GM21786 (cell line): Measurements from ENCODE around the gene HID1.
A peak's percentile ranks its signal among the peaks of the same experiment; 100 is the strongest.
"Not testable (repeated sequence)": the region's sequence is repeated elsewhere in the genome, so short reads cannot be mapped to it uniquely, and the experiment has no call there.

Source experiments
- ATAC-seq: cut with Tn5 transposase; IDR thresholded peaks from one replicate; pipeline ENCODE4 v1.9.1; 2021; ENCODE audit not compliant: unreplicated experiment

Gene HID1

GRCh38 chr17:74969501-74969900 is 3.1 kb downstream of the HID1 start:
- not testable (repeated sequence) for ATAC-seq

- no peak for ATAC-seq
These were observed 4.2 kb downstream of the HID1 start for GRCh38 chr17:74968361-74968780.

GRCh38 chr17:74964988-74965622 is 7.5 kb downstream of the HID1 start:
- ATAC-seq: no peak

- ATAC-seq: no peak
These were observed 8.3 kb downstream of the HID1 start for GRCh38 chr17:74964246-74964761.

GRCh38 chr17:74963656-74964055 is 8.9 kb downstream of the HID1 start:
- no peak for ATAC-seq

- ATAC-seq: no peak
These were observed 9.8 kb downstream of the HID1 start for GRCh38 chr17:74962622-74963394.

GRCh38 chr17:74961657-74962350 is 10.8 kb downstream of the HID1 start:
- peak; percentile 54 for ATAC-seq

GRCh38 chr17:74960570-74961342 is 11.8 kb downstream of the HID1 start:
- no peak for ATAC-seq

- no peak for ATAC-seq
These were observed 12.6 kb downstream of the HID1 start for GRCh38 chr17:74959826-74960515.

- ATAC-seq: no peak
These were observed 14.4 kb downstream of the HID1 start for GRCh38 chr17:74957935-74958740.

GRCh38 chr17:74956093-74956492 is 16.5 kb downstream of the HID1 start:
- no peak for ATAC-seq

- ATAC-seq: no peak
These were observed 17.7 kb downstream of the HID1 start for GRCh38 chr17:74954665-74955421.

- no peak for ATAC-seq
These were observed 18.4 kb downstream of the HID1 start for GRCh38 chr17:74954115-74954514.

- ATAC-seq: no peak
These were observed 19.3 kb downstream of the HID1 start for GRCh38 chr17:74953134-74953687.

- ATAC-seq: no peak
These were observed 20.0 kb downstream of the HID1 start for GRCh38 chr17:74952431-74953133.

- ATAC-seq: no peak
These were observed 20.7 kb downstream of the HID1 start for GRCh38 chr17:74951680-74952421.

GRCh38 chr17:74951065-74951464 is 21.5 kb downstream of the HID1 start:
- no peak for ATAC-seq
